ENCODE results near the gene ARL4C.
A peak's percentile ranks its signal among the peaks of the same experiment; 100 is the strongest.

ARL4C gene

GRCh38 chr2:234472155-234472554 lies 24.7 kb downstream of the ARL4C start:
- DNase-seq: no peak

GRCh38 chr2:234469972-234470371 lies 26.9 kb downstream of the ARL4C start:
- DNase-seq: no peak

GRCh38 chr2:234469251-234469845 lies 27.5 kb downstream of the ARL4C start:
- no peak for DNase-seq

GRCh38 chr2:234468503-234468902 lies 28.4 kb downstream of the ARL4C start:
- DNase-seq: no peak

- DNase-seq: no peak
These were observed 29.6 kb downstream of the ARL4C start for GRCh38 chr2:234467289-234467688.

GRCh38 chr2:234464291-234464645 lies 32.6 kb downstream of the ARL4C start:
- DNase-seq: no peak

- peak; percentile 83 for DNase-seq
These were observed 33.1 kb downstream of the ARL4C start for GRCh38 chr2:234463626-234464290.

- peak; percentile 22 for DNase-seq
These were observed 34.5 kb downstream of the ARL4C start for GRCh38 chr2:234462218-234462992.

GRCh38 chr2:234459401-234460009 lies 37.4 kb downstream of the ARL4C start:
- DNase-seq: no peak

GRCh38 chr2:234458466-234458865 lies 38.4 kb downstream of the ARL4C start:
- DNase-seq: no peak

- no peak for DNase-seq
These were observed 39.5 kb downstream of the ARL4C start for GRCh38 chr2:234457421-234457820.

- peak; percentile 46 for DNase-seq
These were observed 41.6 kb downstream of the ARL4C start for GRCh38 chr2:234455246-234455645.

- DNase-seq: no peak
These were observed 42.4 kb downstream of the ARL4C start for GRCh38 chr2:234454433-234454832.

GRCh38 chr2:234453216-234453615 lies 43.7 kb downstream of the ARL4C start:
- peak; percentile 44 for DNase-seq

GRCh38 chr2:234451852-234452625 lies 44.8 kb downstream of the ARL4C start:
- no peak for DNase-seq

- DNase-seq: no peak
These were observed 45.6 kb downstream of the ARL4C start for GRCh38 chr2:234451242-234451641.

- DNase-seq: no peak
These were observed 46.3 kb downstream of the ARL4C start for GRCh38 chr2:234450431-234451124.

- no peak for DNase-seq
These were observed 48.2 kb downstream of the ARL4C start for GRCh38 chr2:234448506-234449184.

- no peak for DNase-seq
These were observed 48.9 kb downstream of the ARL4C start for GRCh38 chr2:234447963-234448362.

- no peak for DNase-seq
These were observed 49.7 kb downstream of the ARL4C start for GRCh38 chr2:234447189-234447588.

- DNase-seq: peak; percentile 79
These were observed 50.3 kb downstream of the ARL4C start for GRCh38 chr2:234446404-234447076.
